SU-DHL-6 (cell line): ENCODE data around the gene RASD2.

ENCODE experiments used
- H2AFZ ChIP-seq: fragments of 200-600 bp; sonication (generic); 2 replicates; pipeline ENCODE4 v1.6.1; 2014; ENCODE audit warnings: low read depth, mild to moderate bottlenecking, moderate library complexity, mixed read lengths, antibody characterized with exemption, low read length; ENCODE audit not compliant: severe bottlenecking
- H3F3A ChIP-seq: fragments of 200-600 bp; shearing (Covaris generic); 2 replicates; pipeline ENCODE4 v1.6.0; 2016; ENCODE audit warnings: antibody characterized with exemption, mild to moderate bottlenecking; ENCODE audit not compliant: insufficient read depth
- H3K27ac ChIP-seq: fragments of 200-600 bp; sonication (generic); 2 replicates; pipeline ENCODE4 v1.5.1; 2016; ENCODE audit warnings: low read depth, mild to moderate bottlenecking, low read length, moderate library complexity, mixed read lengths
- H3K27me3 ChIP-seq: fragments of 200-600 bp; sonication (generic), shearing (Covaris generic); 2 replicates; pipeline ENCODE4 v1.6.0; 2014; ENCODE audit warnings: mild to moderate bottlenecking, low read length
- H3K36me3 ChIP-seq: fragments of 200-600 bp; sonication (generic); 2 replicates; pipeline ENCODE4 v1.6.1; 2014; ENCODE audit warnings: mild to moderate bottlenecking, low read length, mixed read lengths
- H3K4me2 ChIP-seq: fragments of 300-600, 200-600 bp; shearing (Covaris generic), sonication (generic); 2 replicates; pipeline ENCODE4 v1.6.0; 2014; ENCODE audit warnings: low read length, low read depth, mild to moderate bottlenecking; ENCODE audit not compliant: poor library complexity, severe bottlenecking
- H3K4me3 ChIP-seq: fragments of 200-600 bp; sonication (generic); 2 replicates; pipeline ENCODE4 v1.5.1; 2014; ENCODE audit warnings: antibody characterized with exemption, low read length, mild to moderate bottlenecking, mixed read lengths; ENCODE audit not compliant: insufficient read depth, poor library complexity, severe bottlenecking
- H3K79me2 ChIP-seq: fragments of 200-600 bp; sonication (generic); 2 replicates; pipeline ENCODE4 v1.6.1; 2014; ENCODE audit warnings: mild to moderate bottlenecking, low read length, moderate library complexity; ENCODE audit not compliant: insufficient read depth
- H3K9ac ChIP-seq: fragments of 200-600 bp; sonication (generic); 2 replicates; pipeline ENCODE4 v1.7.0; 2014; ENCODE audit warnings: mild to moderate bottlenecking, low read length
- H3K9me2 ChIP-seq: fragments of 200-600 bp; sonication (generic); replicated peaks from 2 replicates; pipeline ENCODE4 v1.6.1; 2014; ENCODE audit warnings: low read length; ENCODE audit not compliant: insufficient read depth
- H3K9me3 ChIP-seq: fragments of 200-600 bp; sonication (generic); 2 replicates; pipeline ENCODE4 v1.6.1; 2014; ENCODE audit warnings: low read length, mixed read lengths; ENCODE audit not compliant: insufficient read depth
- H4K20me1 ChIP-seq: fragments of 200-600 bp; sonication (generic); 2 replicates; pipeline ENCODE4 v1.6.1; 2014; ENCODE audit warnings: low read depth, mild to moderate bottlenecking, antibody characterized with exemption, low read length, moderate library complexity, mixed read lengths
- EZH2phosphoT487 ChIP-seq: fragments of 200-600 bp; sonication (generic), shearing (Covaris generic); conservative IDR thresholded peaks from 2 replicates; pipeline ENCODE4 v1.6.1; 2018; ENCODE audit warnings: mild to moderate bottlenecking, antibody characterized with exemption, low read length, moderate library complexity, mixed read lengths
- TF ChIP-seq, protein P1 (sequence below): fragments of 200-600 bp; sonication (generic); IDR thresholded peaks from one replicate; pipeline ENCODE4 v1.5.1; 2017; ENCODE audit warnings: antibody characterized with exemption, mild to moderate bottlenecking, low read length, moderate library complexity; ENCODE audit not compliant: insufficient read depth, poor library complexity, severe bottlenecking

RASD2 gene

DNA sequence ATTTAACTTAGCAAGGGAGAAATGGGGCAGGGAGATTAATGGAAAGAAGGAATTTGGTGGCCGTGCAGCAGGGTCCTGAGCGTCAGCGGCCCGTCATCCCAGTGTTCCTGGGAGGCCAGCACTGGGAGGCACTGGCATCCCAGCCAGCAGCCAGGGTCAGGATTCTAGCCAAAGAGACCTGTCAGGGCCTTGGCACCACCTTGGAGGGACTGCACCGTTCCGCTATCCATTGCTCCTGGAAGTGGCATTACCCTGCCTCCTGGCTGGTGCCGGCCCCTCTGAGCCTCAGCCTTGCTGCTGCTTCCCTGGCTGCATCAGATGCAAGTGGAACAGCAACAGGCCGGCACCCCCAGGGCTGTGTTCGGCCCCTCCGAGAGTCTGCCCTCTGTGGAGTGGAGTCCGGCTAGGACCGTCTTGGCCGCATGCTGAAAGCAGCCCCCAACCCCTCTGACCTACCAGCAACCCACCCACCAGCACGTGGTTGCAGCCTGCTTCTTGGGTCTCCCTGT is 30.1 kb downstream of the RASD2 start:
- no peak overlapping the region for H3K27ac ChIP-seq
- no peaks in the 10 kb centered on the region for H3K9me2 ChIP-seq
- no peak overlapping the region for H2AFZ ChIP-seq
- H4K20me1 ChIP-seq: no peaks in the 10 kb centered on the region
- no peaks in the 10 kb centered on the region for H3F3A ChIP-seq
- H3K36me3 ChIP-seq: no peaks in the 10 kb centered on the region
- TF ChIP-seq, protein P1, sequence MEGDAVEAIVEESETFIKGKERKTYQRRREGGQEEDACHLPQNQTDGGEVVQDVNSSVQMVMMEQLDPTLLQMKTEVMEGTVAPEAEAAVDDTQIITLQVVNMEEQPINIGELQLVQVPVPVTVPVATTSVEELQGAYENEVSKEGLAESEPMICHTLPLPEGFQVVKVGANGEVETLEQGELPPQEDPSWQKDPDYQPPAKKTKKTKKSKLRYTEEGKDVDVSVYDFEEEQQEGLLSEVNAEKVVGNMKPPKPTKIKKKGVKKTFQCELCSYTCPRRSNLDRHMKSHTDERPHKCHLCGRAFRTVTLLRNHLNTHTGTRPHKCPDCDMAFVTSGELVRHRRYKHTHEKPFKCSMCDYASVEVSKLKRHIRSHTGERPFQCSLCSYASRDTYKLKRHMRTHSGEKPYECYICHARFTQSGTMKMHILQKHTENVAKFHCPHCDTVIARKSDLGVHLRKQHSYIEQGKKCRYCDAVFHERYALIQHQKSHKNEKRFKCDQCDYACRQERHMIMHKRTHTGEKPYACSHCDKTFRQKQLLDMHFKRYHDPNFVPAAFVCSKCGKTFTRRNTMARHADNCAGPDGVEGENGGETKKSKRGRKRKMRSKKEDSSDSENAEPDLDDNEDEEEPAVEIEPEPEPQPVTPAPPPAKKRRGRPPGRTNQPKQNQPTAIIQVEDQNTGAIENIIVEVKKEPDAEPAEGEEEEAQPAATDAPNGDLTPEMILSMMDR: no peak
- TF ChIP-seq EZH2phosphoT487: no peak
- H3K79me2 ChIP-seq: no peaks in the 10 kb centered on the region
- H3K4me2 ChIP-seq: no peak overlapping the region
- no peaks in the 10 kb centered on the region for H3K27me3 ChIP-seq
- H3K9me3 ChIP-seq: no peaks in the 10 kb centered on the region
- no peak overlapping the region for H3K9ac ChIP-seq
- no peak overlapping the region for H3K4me3 ChIP-seq

DNA sequence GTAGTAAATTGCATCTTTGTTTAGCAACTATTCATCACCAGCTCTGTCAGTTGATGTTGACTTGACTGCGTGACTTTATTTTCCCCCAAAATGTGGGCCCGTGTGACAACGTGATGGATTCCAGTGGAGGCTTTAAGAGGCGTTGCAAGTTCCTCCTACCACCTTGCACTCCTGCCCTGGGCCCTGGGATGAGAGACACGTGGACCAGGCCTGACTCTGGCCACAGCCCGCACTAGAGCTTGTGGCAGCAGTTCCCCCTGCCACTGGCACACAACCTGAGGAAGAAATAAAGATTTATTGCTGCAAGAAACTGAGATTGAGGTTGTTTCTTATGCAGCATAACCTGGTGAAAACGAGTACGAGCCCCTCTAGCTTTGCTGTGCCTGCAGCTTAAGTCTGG is 31.9 kb downstream of the RASD2 start:
- no peaks in the 10 kb centered on the region for H3K36me3 ChIP-seq
- H3K4me2 ChIP-seq: no peak overlapping the region
- no peaks in the 10 kb centered on the region for H3K79me2 ChIP-seq
- no peaks in the 10 kb centered on the region for H3K9me3 ChIP-seq
- H3K4me3 ChIP-seq: no peak overlapping the region
- TF ChIP-seq EZH2phosphoT487: no peak
- TF ChIP-seq, protein P1: no peak
- H3K9ac ChIP-seq: no peak overlapping the region
- no peak overlapping the region for H3K27ac ChIP-seq
- H2AFZ ChIP-seq: no peak overlapping the region
- no peaks in the 10 kb centered on the region for H3K9me2 ChIP-seq
- no peaks in the 10 kb centered on the region for H3F3A ChIP-seq
- H3K27me3 ChIP-seq: no peaks in the 10 kb centered on the region
- H4K20me1 ChIP-seq: no peaks in the 10 kb centered on the region

DNA sequence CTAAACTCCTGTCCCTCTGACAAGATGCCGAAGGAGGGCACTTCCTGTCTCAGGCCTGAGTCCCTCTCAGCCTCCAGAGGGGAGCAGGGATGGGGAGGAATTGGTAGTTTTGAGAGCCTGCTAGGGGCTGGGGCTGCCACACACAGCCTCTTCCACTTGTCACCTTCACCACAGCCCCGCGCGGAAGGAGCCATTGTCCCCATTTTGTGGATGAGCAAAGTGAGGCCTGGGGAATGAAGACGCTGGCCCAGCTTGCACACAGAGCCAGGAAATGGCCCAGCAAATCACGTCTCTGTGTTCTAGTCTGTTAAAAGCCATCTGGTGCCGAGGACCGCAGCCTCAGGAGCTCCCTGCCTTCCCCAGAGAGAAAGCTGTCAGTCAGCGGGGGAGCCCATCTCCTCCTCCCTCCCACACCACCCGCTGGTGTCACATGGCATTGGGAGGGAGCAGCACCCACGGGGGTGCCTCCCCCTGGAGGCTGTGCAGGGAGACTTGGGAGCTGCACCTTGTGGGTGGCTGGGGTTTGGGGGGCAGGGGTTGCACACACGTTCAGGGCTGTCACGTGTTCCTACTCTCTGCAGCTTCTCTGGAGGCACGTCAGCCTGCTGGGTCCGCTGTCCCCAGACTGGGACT is 34.6 kb downstream of the RASD2 start:
- no peaks in the 10 kb centered on the region for H3K27me3 ChIP-seq
- H3K79me2 ChIP-seq: no peaks in the 10 kb centered on the region
- H3K9me3 ChIP-seq: no peaks in the 10 kb centered on the region
- H3F3A ChIP-seq: no peaks in the 10 kb centered on the region
- H3K27ac ChIP-seq: no peak overlapping the region
- no peaks in the 10 kb centered on the region for H3K9me2 ChIP-seq
- no peak overlapping the region for H3K4me3 ChIP-seq
- no peak overlapping the region for H3K4me2 ChIP-seq
- H3K36me3 ChIP-seq: no peaks in the 10 kb centered on the region
- TF ChIP-seq EZH2phosphoT487: no peak
- TF ChIP-seq, protein P1: no peak
- H3K9ac ChIP-seq: no peak overlapping the region
- no peak overlapping the region for H2AFZ ChIP-seq
- no peaks in the 10 kb centered on the region for H4K20me1 ChIP-seq
